ENCODE data around the gene RPS6KA1. TPM values are rescaled to one million over a fixed set of nuclear protein-coding genes. Genes with fewer than 3 reads are reported as not detected.

Gene RPS6KA1
- total and polyA plus RNA-seq, 2 of the 4 experiments (the other 2 are of a cell fraction): 3.6 to 6.3 TPM

DNA sequence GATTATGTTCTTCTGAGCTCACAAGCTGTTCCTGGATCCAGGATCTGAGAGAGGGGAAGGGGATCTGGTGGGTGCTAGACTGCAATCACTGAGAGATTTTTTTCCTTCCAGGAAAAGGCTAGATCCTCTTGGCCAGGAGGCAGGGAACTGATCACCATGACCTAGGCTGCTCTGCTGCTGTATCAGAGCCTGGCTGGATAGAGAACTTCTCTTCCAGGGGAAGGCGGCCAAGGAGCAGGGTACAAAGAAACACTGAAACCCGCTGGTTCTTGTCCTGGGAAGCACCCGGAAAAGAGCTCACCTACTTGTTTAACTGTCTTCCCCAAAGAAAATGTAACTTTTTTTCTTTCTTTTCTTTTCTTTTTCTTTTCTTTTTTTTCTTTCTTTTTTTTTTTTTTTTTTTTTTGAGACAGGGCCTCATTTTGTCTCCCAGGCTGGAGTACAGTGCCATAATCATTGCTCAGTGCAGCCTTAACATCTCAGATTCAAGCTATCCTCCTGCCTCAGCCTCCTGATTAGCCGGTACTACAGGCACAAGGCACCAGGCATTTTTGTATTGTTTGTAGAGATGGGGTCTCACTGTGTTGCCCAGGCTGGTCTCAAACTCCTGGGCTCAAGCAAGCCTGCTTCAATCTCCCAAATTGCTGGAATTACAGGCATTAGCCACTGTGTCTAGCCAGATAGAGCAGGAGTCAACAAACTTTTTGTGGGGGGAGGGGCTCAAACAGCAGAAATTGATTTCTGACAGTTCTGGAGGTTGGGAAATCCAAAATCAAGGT lies 12.4 kb upstream of the RPS6KA1 start:
- Histone ChIP-seq H3K4me1 (ENCODE audit: control insufficient read depth, insufficient read depth, low read length) (no peaks in the 10 kb centered on the region), H4K8ac (ENCODE audit: low read depth in 2 of 2, low read length in 2 of 2) (no peak overlapping the region), H3K9ac (ENCODE audit: low read depth, low read length) (no peak overlapping the region), H2AK5ac (ENCODE audit: low read depth, low read length) (no peak overlapping the region), H2BK15ac (ENCODE audit: low read depth, low read length) (no peak overlapping the region), H3K14ac (replicated peaks; ENCODE audit: low read depth, low read length) (no peak overlapping the region), H4K91ac (ENCODE audit: insufficient read depth, low read depth, low read length) (no peak overlapping the region), H2AK9ac (replicated peaks; ENCODE audit: low read depth, low read length, poor library complexity) (no peak overlapping the region), H3K27ac (ENCODE audit: insufficient read depth, low read length) (no peak overlapping the region), H3K27me3 (ENCODE audit: control insufficient read depth, insufficient read depth, low read length) (peaks cover 30% of the 10 kb centered on the region), H3K56ac (ENCODE audit: extremely low read depth, insufficient read depth, low read length) (no peak overlapping the region), H3K36me3 (ENCODE audit: control insufficient read depth, insufficient read depth, low read length) (no peaks in the 10 kb centered on the region), H3K4ac (ENCODE audit: low read depth, low read length) (no peak overlapping the region), H3K4me2 (ENCODE audit: low read depth, low read length) (no peak overlapping the region), H2AFZ (replicated peaks; ENCODE audit: low read length, poor library complexity) (no peak overlapping the region), H3K23ac (ENCODE audit: low read depth, low read length) (no peak overlapping the region), H3K4me3 (ENCODE audit: insufficient read depth, low read depth, low read length) (no peak overlapping the region), H3K79me1 (ENCODE audit: low read depth in 1 of 2, low read length in 2 of 2) (no peaks in the 10 kb centered on the region), H3K9me1 (ENCODE audit: insufficient read depth, low read length) (no peaks in the 10 kb centered on the region), H2BK20ac (ENCODE audit: low read depth, low read length) (no peak overlapping the region), H3K9me3 (ENCODE audit: control insufficient read depth, insufficient read depth, low read length) (no peaks in the 10 kb centered on the region; the same call in 1 of the 2 replicates), H3K18ac (ENCODE audit: low read depth, low read length) (no peak overlapping the region), H4K5ac (ENCODE audit: low read depth, low read length) (no peak overlapping the region), H2BK120ac (ENCODE audit: low read depth, low read length) (no peak overlapping the region), H2BK5ac (ENCODE audit: low read depth, low read length, poor library complexity, severe bottlenecking) (no peak overlapping the region), H4K20me1 (ENCODE audit: insufficient read depth, low read length) (no peaks in the 10 kb centered on the region)
- TF ChIP-seq RCOR1 (IDR thresholded peaks at IDR 0.05; ENCODE audit: insufficient replicate concordance, low read length) (no peak), SMC3 (IDR thresholded peaks at IDR 0.05; ENCODE audit: low read depth, low read length) (no peak)
- dilution Hi-C loops (cut with HindIII; ENCODE audit: low sequenced_read_pairs, unreplicated experiment) (no loop called here), intact Hi-C loops (cut with micrococcal nuclease) (no loop called here), in situ Hi-C loops (cut with MboI; ENCODE audit: low sequenced_read_pairs) (no loop called here)
- ChIA-PET POLR2A (ENCODE audit: unreplicated experiment) (interaction anchor here (0.6 kb wide), 1 partner anchor 69 kb away, joined by 3 read pairs; no protein-coding TSS in a partner anchor), CTCF (interaction anchor here (0.6 to 2.8 kb wide), 3 partner anchors 8 to 423 kb away, joined by 3 to 10 read pairs (median 3); no protein-coding TSS in a partner anchor)
- DNase-seq: no peak
- BruUV-seq (replicated peaks): no TSS peak
- no peak for ATAC-seq (ENCODE audit: low read depth)
- no CpG with 5 or more reads among the region's 4 CpGs for WGBS, 2 experiments (ENCODE audit: extremely low coverage in 2 of 2, insufficient read length in 1 of 2)
